Measurements from ENCODE around the gene LMTK3. TPM values are rescaled to one million over a fixed set of nuclear protein-coding genes. Genes with fewer than 3 reads are reported as not detected.

Gene LMTK3
- total and polyA plus RNA-seq, 2 of the 13 experiments (the other 11 are each of a cell fraction or from before 2014, with no cell fraction given) = 0.18 to 0.29 TPM

DNA sequence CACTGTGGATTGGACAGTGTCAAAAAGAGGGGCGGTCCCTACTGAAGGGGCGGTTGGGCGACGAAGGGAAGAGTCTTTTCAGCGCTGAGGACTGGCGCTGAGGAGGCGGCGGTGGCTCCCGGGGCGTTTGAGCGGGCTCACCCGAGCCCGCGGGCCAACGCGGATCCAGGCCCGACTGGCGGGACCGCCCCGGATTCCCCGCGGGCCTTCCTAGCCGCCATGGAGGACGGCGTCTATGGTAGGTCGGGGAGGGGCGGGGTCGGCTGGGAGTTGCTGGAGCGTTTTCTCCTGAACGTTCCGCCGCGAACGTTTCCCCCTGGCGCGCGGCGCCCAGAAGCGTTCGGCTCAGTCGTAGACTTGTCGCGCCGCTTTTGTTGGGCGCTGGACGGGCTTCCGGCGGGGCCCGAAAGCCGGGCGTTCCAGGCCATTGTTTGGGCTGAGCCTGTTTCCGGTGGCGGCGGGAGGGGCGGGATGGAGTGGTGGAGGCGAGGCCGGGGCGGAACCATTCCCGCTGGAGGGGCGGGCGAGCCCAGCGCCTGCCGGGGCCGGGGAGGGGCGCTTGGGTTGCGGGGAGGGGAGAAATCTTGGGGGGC is 42.2 kb downstream of the LMTK3 start, which contains the start of gene CYTH2 (continued):
- TF ChIP-seq ZSCAN22 (CRISPR knock-in tag; IDR thresholded peaks at IDR 0.05) (0 out of 2 replicates have a peak, but pooled peaks have one; percentile 45), CEBPZ (IDR thresholded peaks at IDR 0.05; ENCODE audit: low read length) (no peak), ZNF562 (CRISPR knock-in tag; IDR thresholded peaks at IDR 0.05; ENCODE audit: borderline replicate concordance) (no peak), MZF1 (CRISPR knock-in tag; IDR thresholded peaks at IDR 0.05; ENCODE audit: borderline replicate concordance) (no peak), RBAK (CRISPR knock-in tag; IDR thresholded peaks at IDR 0.05) (no peak), DZIP1 (CRISPR knock-in tag; IDR thresholded peaks at IDR 0.05) (no peak), ISX (CRISPR knock-in tag; conservative IDR thresholded peaks at IDR 0.05) (no peak), NFRKB (IDR thresholded peaks at IDR 0.05) (no peak), ZNF496 (CRISPR knock-in tag; IDR thresholded peaks at IDR 0.05; ENCODE audit: insufficient replicate concordance) (no peak), NAIF1 (CRISPR knock-in tag; IDR thresholded peaks at IDR 0.05; ENCODE audit: borderline replicate concordance) (no peak), ZNF33A (CRISPR knock-in tag; IDR thresholded peaks at IDR 0.05; ENCODE audit: borderline replicate concordance) (no peak), ZFP36L1 (CRISPR knock-in tag; IDR thresholded peaks at IDR 0.05) (no peak), TBX2 (CRISPR knock-in tag; IDR thresholded peaks at IDR 0.05; ENCODE audit: borderline replicate concordance) (peak; percentile 44; the same call in 1 of the 2 replicates), REPIN1 (CRISPR knock-in tag; IDR thresholded peaks at IDR 0.05; ENCODE audit: borderline replicate concordance, low read depth) (no peak; the same call in 1 of the 2 replicates), TBP (CRISPR knock-in tag; IDR thresholded peaks at IDR 0.05) (no peak), SKIL (CRISPR knock-in tag; IDR thresholded peaks at IDR 0.05; ENCODE audit: borderline replicate concordance) (no peak; the same call in 1 of the 2 replicates), NFATC3 (CRISPR knock-in tag; IDR thresholded peaks at IDR 0.05) (no peak), JUNB (CRISPR knock-in tag; IDR thresholded peaks at IDR 0.05; ENCODE audit: borderline replicate concordance) (no peak), ARNTL (CRISPR knock-in tag; IDR thresholded peaks at IDR 0.05) (no peak)
- TF ChIP-seq, protein P1, sequence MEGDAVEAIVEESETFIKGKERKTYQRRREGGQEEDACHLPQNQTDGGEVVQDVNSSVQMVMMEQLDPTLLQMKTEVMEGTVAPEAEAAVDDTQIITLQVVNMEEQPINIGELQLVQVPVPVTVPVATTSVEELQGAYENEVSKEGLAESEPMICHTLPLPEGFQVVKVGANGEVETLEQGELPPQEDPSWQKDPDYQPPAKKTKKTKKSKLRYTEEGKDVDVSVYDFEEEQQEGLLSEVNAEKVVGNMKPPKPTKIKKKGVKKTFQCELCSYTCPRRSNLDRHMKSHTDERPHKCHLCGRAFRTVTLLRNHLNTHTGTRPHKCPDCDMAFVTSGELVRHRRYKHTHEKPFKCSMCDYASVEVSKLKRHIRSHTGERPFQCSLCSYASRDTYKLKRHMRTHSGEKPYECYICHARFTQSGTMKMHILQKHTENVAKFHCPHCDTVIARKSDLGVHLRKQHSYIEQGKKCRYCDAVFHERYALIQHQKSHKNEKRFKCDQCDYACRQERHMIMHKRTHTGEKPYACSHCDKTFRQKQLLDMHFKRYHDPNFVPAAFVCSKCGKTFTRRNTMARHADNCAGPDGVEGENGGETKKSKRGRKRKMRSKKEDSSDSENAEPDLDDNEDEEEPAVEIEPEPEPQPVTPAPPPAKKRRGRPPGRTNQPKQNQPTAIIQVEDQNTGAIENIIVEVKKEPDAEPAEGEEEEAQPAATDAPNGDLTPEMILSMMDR (CRISPR knock-in tag; IDR thresholded peaks at IDR 0.05) = no peak

All from HepG2 (cell line).